Ecto neural progenitor cell (in vitro differentiated cells): Measurements from ENCODE around the gene RABGGTB.
"Not testable (repeated sequence)": the region's sequence is repeated elsewhere in the genome, so short reads cannot be mapped to it uniquely, and the experiment has no call there.

Experiments
- DNase-seq: peaks from one replicate; pipeline ENCODE4 v3.0.0-alpha.2; 2018; ENCODE audit warnings: low spot score

RABGGTB gene

GRCh38 chr1:75785983-75786853 lies at the start of gene RABGGTB:
RABGGTB (plus strand) TSS chr1:75786256; CDS start chr1:75786272, 16 bp downstream.
- peak; percentile 95 for DNase-seq

GRCh38 chr1:75742047-75742625 lies 43.9 kb upstream of the RABGGTB start:
- peak; percentile 60 for DNase-seq

DNA sequence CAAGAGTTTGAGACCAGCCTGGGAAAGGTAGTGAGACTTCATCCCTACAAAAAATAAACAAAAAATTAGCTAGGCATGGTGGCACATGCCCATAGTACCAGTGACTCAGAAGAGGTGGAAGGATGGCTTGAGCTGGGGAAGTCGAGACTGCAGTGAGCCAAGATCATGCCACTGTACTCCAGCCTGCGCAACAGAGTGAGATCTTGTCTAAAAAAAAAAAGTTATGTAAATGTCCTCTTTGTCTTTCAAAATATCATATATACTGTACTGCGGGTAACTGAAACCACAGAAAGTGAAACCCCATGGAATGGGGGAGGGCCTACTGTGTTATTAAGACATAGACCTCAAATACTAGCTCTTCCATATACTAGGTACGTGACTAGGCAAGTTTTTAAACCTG lies 40.8 kb upstream of the RABGGTB start:
- no peak for DNase-seq

- not testable (repeated sequence) for DNase-seq
These were observed 28.8 kb upstream of the RABGGTB start for GRCh38 chr1:75757210-75757609.

GRCh38 chr1:75758543-75758942 lies 27.5 kb upstream of the RABGGTB start:
- DNase-seq: not testable (repeated sequence)

- DNase-seq: no peak
These were observed 21.9 kb upstream of the RABGGTB start for GRCh38 chr1:75764057-75764655.

DNA sequence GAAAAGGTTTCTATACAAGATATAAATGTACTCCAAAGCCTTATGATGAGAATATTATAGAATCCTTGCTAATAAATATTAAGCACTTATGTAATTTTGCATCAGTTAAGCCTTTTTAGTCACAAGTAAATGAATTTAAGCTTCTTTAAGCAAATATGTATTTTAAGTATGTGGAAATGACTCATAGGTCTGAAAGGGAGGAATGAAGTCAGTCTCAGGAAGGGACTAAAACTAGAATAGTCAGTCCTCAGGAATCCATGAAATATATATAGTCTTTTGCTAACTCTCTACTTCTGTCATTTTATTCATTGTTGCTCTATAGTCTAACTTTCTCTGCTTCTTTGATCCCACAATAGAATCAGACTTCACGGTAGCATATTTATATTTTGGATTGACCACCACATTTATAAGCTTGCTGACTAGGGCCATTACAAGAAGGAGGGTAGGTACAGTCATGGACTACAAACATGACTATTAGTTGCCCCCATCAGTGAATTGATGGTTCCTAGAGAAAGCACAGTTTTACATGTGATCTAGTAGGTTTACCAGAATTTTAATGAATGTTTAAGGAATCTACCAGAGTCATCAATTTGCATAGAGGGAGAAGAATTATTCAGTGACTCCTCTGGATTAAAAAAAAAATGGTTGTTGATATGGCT lies 20.2 kb upstream of the RABGGTB start:
- no peak for DNase-seq

DNA sequence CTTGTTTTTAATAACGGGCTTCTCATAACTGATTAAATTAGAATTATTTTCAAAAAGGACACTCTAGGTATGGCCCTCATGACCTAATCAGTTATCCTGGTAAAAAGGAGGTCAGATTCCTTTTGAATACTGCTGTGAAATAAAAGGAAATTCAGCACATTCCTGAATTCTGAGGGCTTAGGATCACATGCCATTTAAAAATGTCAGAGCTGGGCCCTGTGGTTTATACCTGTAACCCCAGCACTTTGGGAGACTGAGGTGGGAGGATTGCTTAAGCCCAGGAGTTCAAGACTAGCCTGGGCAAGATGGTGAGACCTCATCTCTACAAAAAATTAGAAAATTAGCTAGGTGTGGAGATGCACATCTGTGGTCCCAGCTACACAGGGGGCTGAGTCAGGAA lies 18.0 kb upstream of the RABGGTB start:
- DNase-seq: no peak

- no peak for DNase-seq
These were observed 15.3 kb upstream of the RABGGTB start for GRCh38 chr1:75770761-75771160.

- no peak for DNase-seq
These were observed 14.1 kb upstream of the RABGGTB start for GRCh38 chr1:75771978-75772377.

DNA sequence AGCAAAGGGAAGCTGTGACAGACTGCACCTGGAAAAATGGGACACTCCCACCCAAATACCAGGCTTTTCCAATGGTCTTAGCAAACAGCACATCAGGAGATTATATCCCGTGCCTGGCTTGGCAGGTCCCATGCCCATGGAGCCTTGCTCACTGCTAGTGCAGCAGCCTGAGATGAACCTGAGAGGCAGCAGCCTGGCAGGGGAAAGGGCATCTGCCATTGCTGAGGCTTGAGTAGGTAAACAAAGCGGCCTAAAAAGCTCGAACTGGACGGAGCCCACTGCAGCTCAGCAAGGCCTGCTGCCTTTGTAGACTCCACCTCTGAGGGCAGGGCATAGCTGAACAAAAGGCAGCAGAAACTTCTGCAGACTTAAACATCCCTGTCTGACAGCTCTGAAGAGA lies 8.2 kb upstream of the RABGGTB start:
- not testable (repeated sequence) for DNase-seq

DNA sequence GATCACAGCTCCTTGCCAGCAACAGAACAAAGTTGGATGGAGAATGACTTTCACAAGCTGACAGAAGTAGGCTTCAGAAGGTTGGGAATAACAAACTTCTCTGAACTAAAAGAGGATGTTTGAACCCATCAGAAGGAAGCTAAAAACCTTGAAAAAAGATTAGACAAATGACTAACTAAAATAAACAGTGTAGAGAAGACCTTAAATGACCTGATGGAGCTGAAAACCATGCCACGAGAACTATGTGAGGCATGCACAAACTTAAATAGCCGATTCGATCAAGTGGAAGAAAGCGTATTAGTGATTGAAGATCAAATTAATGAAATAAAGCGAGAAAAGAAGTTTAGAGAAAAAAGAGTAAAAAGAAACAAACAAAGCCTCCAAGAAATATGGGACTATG lies 7.4 kb upstream of the RABGGTB start:
- not testable (repeated sequence) for DNase-seq

DNA sequence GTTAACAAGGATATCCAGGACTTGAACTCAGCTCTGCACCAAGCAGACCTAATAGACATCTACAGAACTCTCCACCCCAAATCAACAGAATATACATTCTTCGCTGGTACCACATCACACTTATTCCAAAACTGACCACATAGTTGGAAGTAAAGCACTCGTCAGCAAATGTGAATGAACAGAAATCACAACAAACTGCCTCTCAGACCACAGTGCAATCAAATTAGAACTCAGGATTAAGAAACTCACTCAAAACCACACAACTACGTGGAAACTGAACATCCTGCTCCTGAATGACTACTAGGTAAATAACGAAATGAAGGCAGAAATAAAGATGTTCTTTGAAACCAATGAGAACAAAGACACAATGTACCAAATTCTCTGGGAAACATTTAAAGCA lies 5.9 kb upstream of the RABGGTB start:
- not testable (repeated sequence) for DNase-seq

DNA sequence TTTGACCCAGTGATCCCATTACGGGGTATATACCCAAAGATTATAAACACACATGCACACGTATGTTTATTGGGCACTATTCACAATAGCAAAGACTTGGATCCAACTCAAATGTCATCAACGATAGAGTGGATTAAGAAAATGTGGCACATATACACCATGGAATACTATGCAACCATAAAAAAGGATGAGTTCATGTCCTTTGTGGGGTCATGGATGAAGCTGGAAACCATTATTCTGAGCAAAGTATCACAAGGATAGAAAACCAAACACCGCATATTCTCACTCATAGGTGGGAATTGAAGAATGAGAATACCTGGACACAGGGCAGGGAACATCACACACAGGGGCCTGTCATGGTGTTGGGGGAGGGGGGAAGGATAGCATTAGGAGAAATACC lies 2.1 kb upstream of the RABGGTB start:
- DNase-seq: not testable (repeated sequence)

DNA sequence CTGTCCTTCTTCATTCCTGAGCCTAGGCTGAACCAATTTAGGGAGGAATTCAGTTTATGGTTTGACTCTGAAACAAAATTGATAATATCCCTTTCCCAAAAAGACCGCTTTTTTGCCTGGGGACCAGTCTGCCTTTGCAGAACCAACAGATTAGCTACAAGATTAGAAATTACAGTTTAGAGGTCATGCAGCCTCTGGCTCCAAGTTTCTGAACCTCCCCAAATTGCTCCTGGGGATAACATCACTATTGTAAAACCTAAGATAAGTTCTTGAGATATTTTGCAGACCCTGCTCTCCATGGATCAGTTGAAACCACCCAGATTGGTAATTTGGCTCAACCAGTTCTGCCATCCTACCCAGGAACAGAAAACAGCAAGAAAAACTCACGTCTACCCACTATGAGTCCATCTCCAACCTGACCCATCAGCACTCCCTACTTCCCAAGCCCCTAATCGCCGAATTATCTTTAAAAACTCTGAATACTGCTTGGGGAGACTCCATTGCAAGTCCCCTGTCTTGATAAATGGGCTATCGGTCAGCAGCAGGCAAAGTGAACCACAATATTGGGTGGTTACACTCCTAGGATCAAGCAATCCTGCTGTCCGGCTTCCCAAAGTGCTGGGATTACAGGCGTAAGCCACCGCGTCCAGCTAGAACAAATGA lies 605 bp upstream of the RABGGTB start:
- DNase-seq: no peak

- no peak for DNase-seq
These were observed 941 bp downstream of the RABGGTB start for GRCh38 chr1:75786901-75787493.

GRCh38 chr1:75787524-75787923 lies 1.5 kb downstream of the RABGGTB start:
- no peak for DNase-seq

GRCh38 chr1:75789988-75790387 lies 3.9 kb downstream of the RABGGTB start:
- DNase-seq: no peak

DNA sequence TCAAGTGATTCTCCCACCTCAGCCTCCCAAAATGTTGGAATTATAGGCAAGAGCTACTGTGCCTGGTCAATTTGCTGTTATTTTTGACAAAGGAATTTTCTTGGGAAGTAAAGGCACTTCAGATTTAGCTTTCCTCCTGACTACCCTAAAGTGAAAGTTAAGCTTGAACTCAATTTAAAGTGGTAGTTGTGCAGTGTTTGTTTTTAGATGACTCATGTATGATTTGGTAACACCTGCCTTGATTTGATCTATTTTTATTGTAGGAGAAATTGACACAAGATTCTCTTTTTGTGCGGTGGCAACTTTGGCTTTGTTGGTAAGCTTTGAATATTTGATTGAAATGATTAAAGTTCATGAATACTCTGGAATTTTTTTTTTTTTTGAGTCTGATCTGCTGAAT lies 5.0 kb downstream of the RABGGTB start:
- DNase-seq: no peak

DNA sequence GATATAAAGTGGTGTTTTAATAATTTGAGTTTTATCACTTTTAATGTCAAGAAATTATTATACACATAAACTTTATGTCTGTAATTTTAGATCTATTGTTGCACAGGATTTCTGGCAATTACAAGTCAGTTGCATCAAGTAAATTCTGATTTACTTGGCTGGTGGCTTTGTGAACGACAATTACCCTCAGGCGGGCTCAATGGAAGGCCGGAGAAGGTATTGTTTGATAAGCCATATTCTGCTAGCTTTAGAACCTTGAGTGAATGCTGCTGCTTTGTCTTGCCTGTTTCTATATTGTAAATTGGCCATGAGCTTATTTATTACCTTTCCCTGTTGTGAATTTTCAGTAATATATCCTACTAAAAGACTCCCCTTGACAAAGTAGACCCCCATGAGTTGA lies 6.0 kb downstream of the RABGGTB start:
- no peak for DNase-seq

DNA sequence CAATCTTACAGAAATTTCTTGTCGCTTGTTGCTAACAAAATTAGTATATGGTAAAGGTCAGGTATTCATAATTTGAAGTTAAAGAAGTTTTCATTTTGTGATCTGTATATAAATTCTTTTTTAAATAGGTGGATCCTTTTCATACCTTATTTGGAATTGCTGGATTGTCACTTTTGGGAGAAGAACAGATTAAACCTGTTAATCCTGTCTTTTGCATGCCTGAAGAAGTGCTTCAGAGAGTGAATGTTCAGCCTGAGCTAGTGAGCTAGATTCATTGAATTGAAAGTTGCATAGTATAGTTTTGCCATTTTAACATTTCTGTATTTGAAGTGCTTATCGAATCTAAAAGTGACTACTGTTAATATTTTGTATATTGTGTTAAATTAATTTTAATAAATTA lies 8.3 kb downstream of the RABGGTB start:
- DNase-seq: no peak
